GM10266 (cell line): ENCODE measurements around the gene KLHL6.

ENCODE experiments used
- DNase-seq: peaks from one replicate; pipeline ENCODE4 v3.0.0; 2012; ENCODE audit errors: extremely low spot score
- CTCF ChIP-seq: IDR thresholded peaks from 2 replicates; pipeline ENCODE4 v1.5.1; 2012; ENCODE audit warnings: mild to moderate bottlenecking, low read depth; ENCODE audit not compliant: control insufficient read depth, insufficient read depth; ENCODE audit errors: missing control alignments

KLHL6 gene

GRCh38 chr3:183488343-183488742 is 67.2 kb downstream of the KLHL6 start:
- no peak for TF ChIP-seq CTCF
- no peak for DNase-seq

- TF ChIP-seq CTCF: no peak
- DNase-seq: no peak
Measured at GRCh38 chr3:183487896-183488295, 67.6 kb downstream of the KLHL6 start.

GRCh38 chr3:183487016-183487415 is 68.5 kb downstream of the KLHL6 start:
- no peak for TF ChIP-seq CTCF
- DNase-seq: no peak

- TF ChIP-seq CTCF: no peak
- DNase-seq: no peak
Measured at GRCh38 chr3:183486472-183486871, 69.0 kb downstream of the KLHL6 start.

GRCh38 chr3:183485585-183485984 is 69.9 kb downstream of the KLHL6 start:
- TF ChIP-seq CTCF: no peak
- no peak for DNase-seq

- no peak for TF ChIP-seq CTCF
- no peak for DNase-seq
Measured at GRCh38 chr3:183485093-183485492, 70.4 kb downstream of the KLHL6 start.

GRCh38 chr3:183484431-183485075 is 71.0 kb downstream of the KLHL6 start:
- DNase-seq: no peak
- TF ChIP-seq CTCF: no peak
